GM12878 (cell line): Measurements from ENCODE around the gene KIZ. TPM values are rescaled to one million over a fixed set of nuclear protein-coding genes. Genes with fewer than 3 reads are reported as not detected.

Experiments
- ATAC-seq: fragments of 200-7000 bp; cut with Tn5 transposase; 3 replicates; pipeline ENCODE4 v1.9.1; 2020; ENCODE audit warnings: mild to moderate bottlenecking, moderate library complexity
- BruUV-seq: library from RNA; stranded (reverse); fragments of 400-500 nt; replicated peaks from 2 replicates; lab custom pipeline; 2021; lab: Mats Ljungman, UMichigan
- CTCF ChIA-PET: fragments of 300-600 bp; sonication (Branson Sonifier 250); formaldehyde crosslinking; extraction: SDS; loops from one replicate; lab custom pipeline; 2021; ENCODE audit warnings: inconsistent platforms; lab: Yijun Ruan, JAX
- POLR2A ChIA-PET: fragments of 350-600 bp; formaldehyde crosslinking; extraction: SDS; loops from one replicate; lab custom pipeline; 2021; ENCODE audit warnings: inconsistent platforms; lab: Charles Lee
- RAD21 ChIA-PET: fragments of 300-600 bp; sonication (Branson Sonifier 250); formaldehyde crosslinking; loops from one replicate; lab custom pipeline; 2023; ENCODE audit warnings: antibody characterized with exemption; ENCODE audit not compliant: unreplicated experiment; lab: Charles Lee
- SMC1A ChIA-PET: fragments of 300-600 bp; sonication (Branson Sonifier 250); formaldehyde crosslinking; loops from one replicate; lab custom pipeline; 2023; ENCODE audit not compliant: unreplicated experiment, uncharacterized antibody; lab: Charles Lee
- DNase-seq: peaks from one replicate; pipeline ENCODE4 v3.0.0-alpha.2; 2011; ENCODE audit warnings: low read depth, low spot score
- FAIRE-seq: peaks from 3 replicates; lab custom pipeline; 2011; peaks lifted over from hg19 to GRCh38; lab: Jason Lieb, UNC
- H2AFZ ChIP-seq: 2 replicates; pipeline ENCODE4 v1.6.0; 2011; ENCODE audit warnings: low read depth, low read length, control low read depth; ENCODE audit not compliant: control insufficient read depth
- H3K27ac ChIP-seq: 2 replicates; pipeline ENCODE4 v1.5.1; 2011; ENCODE audit warnings: control low read depth; ENCODE audit not compliant: control insufficient read depth, insufficient read depth
- H3K27me3 ChIP-seq, 2 experiments: replicated peaks in 1 of 2; 2 replicates each; pipeline versions ENCODE4 v1.6.0 to v1.6.1; 2011; ENCODE audit warnings: low read length in 1 of 2; ENCODE audit not compliant: control insufficient read depth in 2 of 2, insufficient read depth in 2 of 2
- H3K36me3 ChIP-seq, 2 experiments: 2 replicates each; pipeline ENCODE4 v1.5.1; 2011; ENCODE audit warnings: low read length in 1 of 2; ENCODE audit not compliant: control insufficient read depth in 2 of 2, insufficient read depth in 2 of 2
- H3K4me1 ChIP-seq: 2 replicates; pipeline ENCODE4 v1.6.1; 2011; ENCODE audit warnings: mild to moderate bottlenecking, low read length, moderate library complexity, mixed read lengths; ENCODE audit not compliant: control insufficient read depth, insufficient read depth
- H3K4me2 ChIP-seq: 2 replicates; pipeline ENCODE4 v1.6.0; 2011; ENCODE audit warnings: control low read depth; ENCODE audit not compliant: control insufficient read depth, insufficient read depth
- H3K4me3 ChIP-seq: fragments of 200-600 bp; sonication (generic); 2 replicates; pipeline ENCODE4 v1.5.1; 2016
- H3K79me2 ChIP-seq: 2 replicates; pipeline ENCODE4 v1.6.0; 2011; ENCODE audit warnings: low read length; ENCODE audit not compliant: control insufficient read depth, insufficient read depth
- H3K9ac ChIP-seq: 2 replicates; pipeline ENCODE4 v1.8.0; 2011; ENCODE audit warnings: low read length, control low read depth, mixed read lengths; ENCODE audit not compliant: control insufficient read depth, insufficient read depth
- H3K9me3 ChIP-seq: replicated peaks from 3 replicates; pipeline ENCODE4 v1.5.1; 2011; ENCODE audit warnings: mild to moderate bottlenecking, low read length; ENCODE audit not compliant: control insufficient read depth, insufficient read depth
- H4K20me1 ChIP-seq: 2 replicates; pipeline ENCODE4 v1.6.0; 2011; ENCODE audit not compliant: control insufficient read depth, insufficient read depth
- CEBPZ ChIP-seq: fragments of 150-350 bp; IDR thresholded peaks from 2 replicates; pipeline ENCODE4 v1.6.1; 2016; ENCODE audit warnings: low read depth, low read length
- MEF2B ChIP-seq: fragments of 450-650 bp; IDR thresholded peaks from 2 replicates; pipeline ENCODE4 v1.6.1; 2018; ENCODE audit warnings: mild to moderate bottlenecking, moderate library complexity; ENCODE audit not compliant: partially characterized antibody, poor library complexity, severe bottlenecking
- MLLT1 ChIP-seq: fragments of 450-650 bp; IDR thresholded peaks from 2 replicates; pipeline ENCODE4 v1.6.1; 2016; ENCODE audit warnings: mild to moderate bottlenecking
- NFYB ChIP-seq: IDR thresholded peaks from 2 replicates; pipeline ENCODE4 v1.6.1; 2011; ENCODE audit warnings: low read depth, mild to moderate bottlenecking, low read length, improper control_type of control experiment, moderate library complexity; ENCODE audit not compliant: insufficient read depth
- NRF1 ChIP-seq: conservative IDR thresholded peaks from 2 replicates; pipeline ENCODE4 v1.6.1; 2011; ENCODE audit warnings: mild to moderate bottlenecking, low read depth, low read length, improper control_type of control experiment
- RAD51 ChIP-seq: fragments of 450-650 bp; IDR thresholded peaks from 2 replicates; pipeline ENCODE4 v1.6.1; 2016; ENCODE audit warnings: moderate library complexity, mild to moderate bottlenecking, inconsistent platforms
- WGBS: methylation state at CpG from one replicate; pipeline ENCODE4 v1.1.6; 2016; ENCODE audit warnings: low lambda C conversion rate; ENCODE audit not compliant: insufficient replicate concordance, insufficient coverage; ENCODE audit errors: missing lambda C conversion rate; 5-methylcytosine and 5-hydroxymethylcytosine counted together
- in situ Hi-C: fragments of 300-500 bp; cut with MboI; formaldehyde crosslinking; loops from 9 replicates; pipeline ENCODE4 v1.14.3; 2018; ENCODE audit warnings: mixed read lengths
- intact Hi-C: fragments of 100-400 bp; cut with micrococcal nuclease; formaldehyde crosslinking; loops from one replicate; pipeline ENCODE4 v1.14.2; 2022; ENCODE audit not compliant: unreplicated experiment
- polyA plus RNA-seq, 11 experiments: library from polyadenylated mRNA; depleted of rRNA in 4 of 11; unstranded in 6 of 11; stranded (reverse) in 5 of 11; fragments of >200 nt; fragmentation: Nextera tagmentation in 4 of 11; fragmentation: Illumina TruSeq in 1 of 11; extraction: Ambion mirVana in 4 of 11; extraction: Trizol in 1 of 11; gene quantifications; 1 replicate in 1 of 11; 2 replicates in 10 of 11; pipeline versions ENCODE4 v1.2.1 to v1.2.3, GENCODE V29; 2011 to 2016; ENCODE audit warnings: inconsistent platforms in 2 of 11, missing spikeins in 2 of 11, low read depth in 1 of 11
- total RNA-seq, 4 experiments: library from RNA; depleted of rRNA in 3 of 4; stranded (reverse); fragments of >200 nt in 3 of 4; fragmentation: Illumina TruSeq in 1 of 4; extraction: Trizol in 1 of 4; gene quantifications; 2 replicates each; pipeline versions ENCODE4 v1.2.1 to v1.2.3, GENCODE V29; 2013 to 2021

KIZ gene
- total and polyA plus RNA-seq, 10 of the 15 experiments (the other 5 are each of a cell fraction or from before 2014, with no cell fraction given) = 2.7 to 11.0 (median 7.3) TPM

- Histone ChIP-seq H3K36me3 (no peaks in the 10 kb centered on the region), H3K27ac (no peak within 1 kb of the TSS), H3K79me2 (no peaks in the 10 kb centered on the region), H3K4me2 (no peak within 1 kb of the TSS), H3K9ac (no peak within 1 kb of the TSS), H4K20me1 (no peaks in the 10 kb centered on the region), H3K9me3 (no peaks in the 10 kb centered on the region; the same call in 2 of the 3 replicates), H3K4me1 (peaks cover 8% of the 10 kb centered on the region), H3K27me3 (peaks cover 20 to 47% of the 10 kb centered on the region in 2 experiments), H3K4me3 (no peak within 1 kb of the TSS), H2AFZ (no peak within 1 kb of the TSS)
- SMC1A ChIA-PET = no interaction called here
- TF ChIP-seq RAD51 = no peak
- TF ChIP-seq MLLT1 = no peak
- no peak for TF ChIP-seq CEBPZ
- TF ChIP-seq NFYB = no peak
- no peak for TF ChIP-seq NRF1
- TF ChIP-seq MEF2B = no peak
- BruUV-seq = no TSS peak
- DNase-seq (no peak), ATAC-seq (no peak), FAIRE-seq (no peak)
- POLR2A ChIA-PET = no interaction called here
- in situ Hi-C loops = no loop called here
- RAD21 ChIA-PET = no interaction called here
- intact Hi-C loops = no loop called here
- 52% methylated on average over 43 of the region's 43 CpGs for WGBS
- CTCF ChIA-PET = no interaction called here
Observed at GRCh38 chr20:21106171-21107017, 19.5 kb upstream of the KIZ start, which contains the start of gene LINC00237. LINC00237 (minus strand) TSS chr20:21106358.
